ENCODE data around the gene GSTM1.

DNA sequence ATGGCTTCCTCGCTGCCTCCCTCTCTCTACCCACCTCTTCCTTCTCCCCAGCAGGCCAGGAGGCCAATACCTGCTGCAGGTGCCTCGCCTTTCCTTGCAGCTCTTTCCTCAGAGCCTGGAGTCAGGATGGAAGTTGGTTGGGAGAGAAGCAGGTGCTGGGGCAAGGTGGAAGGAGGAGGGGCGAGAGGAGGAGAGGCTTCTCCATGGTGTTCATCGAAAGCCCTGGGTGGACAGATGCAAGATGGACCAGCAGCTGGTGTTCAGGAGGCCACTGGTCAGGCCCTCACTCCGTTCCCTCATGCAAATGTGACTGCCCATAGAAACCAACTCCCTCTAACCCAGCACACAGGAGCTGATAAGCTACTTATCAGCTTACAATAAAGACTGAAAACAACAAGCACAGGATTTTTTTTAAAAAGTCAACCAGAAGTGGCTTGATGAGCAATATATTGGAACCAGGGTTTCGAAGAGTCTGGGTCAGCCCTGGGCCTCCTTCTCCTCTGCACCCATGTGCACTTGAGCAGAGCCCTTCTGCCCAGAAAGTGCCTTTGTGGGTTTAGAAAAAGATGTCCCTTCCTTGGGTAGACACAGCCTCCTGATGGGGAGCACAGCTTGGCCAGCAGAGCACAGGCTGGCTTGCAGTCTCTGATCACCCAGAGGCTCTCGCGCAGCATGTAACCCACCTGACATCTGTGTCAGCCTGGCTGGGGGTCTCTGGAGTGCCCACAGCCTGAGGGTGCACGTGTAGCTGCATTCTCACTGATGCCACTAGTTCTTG, 48.4 kb upstream of the GSTM1 start:
- TF ChIP-seq, protein P1, sequence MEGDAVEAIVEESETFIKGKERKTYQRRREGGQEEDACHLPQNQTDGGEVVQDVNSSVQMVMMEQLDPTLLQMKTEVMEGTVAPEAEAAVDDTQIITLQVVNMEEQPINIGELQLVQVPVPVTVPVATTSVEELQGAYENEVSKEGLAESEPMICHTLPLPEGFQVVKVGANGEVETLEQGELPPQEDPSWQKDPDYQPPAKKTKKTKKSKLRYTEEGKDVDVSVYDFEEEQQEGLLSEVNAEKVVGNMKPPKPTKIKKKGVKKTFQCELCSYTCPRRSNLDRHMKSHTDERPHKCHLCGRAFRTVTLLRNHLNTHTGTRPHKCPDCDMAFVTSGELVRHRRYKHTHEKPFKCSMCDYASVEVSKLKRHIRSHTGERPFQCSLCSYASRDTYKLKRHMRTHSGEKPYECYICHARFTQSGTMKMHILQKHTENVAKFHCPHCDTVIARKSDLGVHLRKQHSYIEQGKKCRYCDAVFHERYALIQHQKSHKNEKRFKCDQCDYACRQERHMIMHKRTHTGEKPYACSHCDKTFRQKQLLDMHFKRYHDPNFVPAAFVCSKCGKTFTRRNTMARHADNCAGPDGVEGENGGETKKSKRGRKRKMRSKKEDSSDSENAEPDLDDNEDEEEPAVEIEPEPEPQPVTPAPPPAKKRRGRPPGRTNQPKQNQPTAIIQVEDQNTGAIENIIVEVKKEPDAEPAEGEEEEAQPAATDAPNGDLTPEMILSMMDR (IDR thresholded peaks at IDR 0.05), result no peak
- no peak for TF ChIP-seq POLR2A (IDR thresholded peaks at IDR 0.05)
- TF ChIP-seq POLR2AphosphoS5 (IDR thresholded peaks at IDR 0.05), result no peak

Data from stomach (tissue), 4 donors.